ENCODE measurements around the gene NKG7.

GRCh38 chr19:51371186-51371690, 1.2 kb downstream of the NKG7 start:
- TF ChIP-seq CTCF (IDR thresholded peaks at IDR 0.05) (no peak), POLR2A (IDR thresholded peaks at IDR 0.05) (no peak)
